Measurements from ENCODE around the gene ZNF557. TPM values are rescaled to one million over a fixed set of nuclear protein-coding genes. Genes with fewer than 3 reads are reported as not detected.

ZNF557 gene
- total RNA-seq, 1 experiment from 2014 or later, result 14.1 TPM

DNA sequence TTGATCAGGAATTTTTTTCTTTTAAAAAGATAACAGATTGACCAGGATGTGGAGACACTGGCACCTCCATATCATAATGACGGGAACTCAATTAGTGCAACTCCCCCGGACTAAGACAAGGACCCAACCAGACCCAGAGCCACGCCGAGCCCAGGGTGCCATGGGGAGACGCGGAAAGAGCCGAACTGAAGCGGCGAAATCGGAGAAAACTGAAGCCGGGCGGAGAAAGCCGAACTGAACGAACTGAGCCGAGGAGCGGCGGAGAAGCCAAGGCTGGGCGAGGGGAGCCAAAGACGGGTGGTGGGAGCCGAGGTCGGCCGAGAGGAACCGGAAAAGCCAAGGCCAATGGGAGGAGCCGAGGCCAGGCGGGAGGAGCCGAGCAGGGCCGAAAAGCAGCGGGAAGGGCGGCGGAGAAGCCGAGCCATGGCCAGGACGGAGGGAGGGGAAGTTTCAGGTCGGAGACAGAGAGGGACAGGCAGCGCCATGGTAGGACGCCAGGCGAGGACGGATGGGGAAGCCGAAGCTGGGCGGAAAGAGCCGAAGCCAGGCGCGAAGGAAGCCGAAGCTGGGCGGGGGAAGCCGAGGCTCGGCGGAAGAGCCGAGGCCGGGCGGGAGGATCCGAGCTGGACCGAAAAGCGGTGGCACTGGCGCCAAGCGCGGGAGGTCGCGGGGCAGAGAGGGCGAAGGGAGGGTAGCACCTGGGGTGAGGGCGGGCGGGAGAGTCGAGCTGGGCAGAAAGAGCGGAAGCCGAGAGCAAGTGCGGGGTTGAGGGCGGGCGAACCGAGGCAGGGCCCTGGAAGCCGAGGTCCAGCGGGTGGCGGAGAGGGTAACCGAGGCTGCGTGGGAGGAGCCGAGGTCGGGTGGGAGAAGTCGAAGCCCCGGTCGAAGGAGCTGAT, 29.4 kb downstream of the ZNF557 start:
- intact Hi-C loops (cut with micrococcal nuclease; ENCODE audit: unreplicated experiment), result no loop called here
- Histone ChIP-seq H3K4me1 (ENCODE audit: insufficient read depth, low read length, poor library complexity, severe bottlenecking) (peaks cover 3% of the 10 kb centered on the region), H3K4me3 (ENCODE audit: low read depth, low read length, poor library complexity, severe bottlenecking) (peak overlapping the region; percentile 58), H3K27ac (ENCODE audit: low read depth, low read length, poor library complexity, severe bottlenecking) (peak overlapping the region; percentile 81), H3K36me3 (ENCODE audit: insufficient read depth, low read length, poor library complexity, severe bottlenecking) (no peaks in the 10 kb centered on the region), H3K27me3 (replicated peaks; ENCODE audit: insufficient read depth, low read depth, low read length, poor library complexity) (no peaks in the 10 kb centered on the region), H3K9me3 (ENCODE audit: low read depth, low read length, poor library complexity, severe bottlenecking) (no peaks in the 10 kb centered on the region)
- POLR2A ChIA-PET (ENCODE audit: low non-redundant PET), result interaction anchor here (0.7 kb wide), 1 partner anchor 195 kb away, joined by 11 read pairs; the partner anchor contains the start of gene INSR
- BruUV-seq (replicated peaks), result no TSS peak
- CTCF ChIA-PET, result interaction anchor here (0.6 to 1.2 kb wide), 5 partner anchors 86 to 1595 kb away, joined by 3 to 11 read pairs (median 5); no protein-coding TSS in a partner anchor
- TF ChIP-seq, protein P1, sequence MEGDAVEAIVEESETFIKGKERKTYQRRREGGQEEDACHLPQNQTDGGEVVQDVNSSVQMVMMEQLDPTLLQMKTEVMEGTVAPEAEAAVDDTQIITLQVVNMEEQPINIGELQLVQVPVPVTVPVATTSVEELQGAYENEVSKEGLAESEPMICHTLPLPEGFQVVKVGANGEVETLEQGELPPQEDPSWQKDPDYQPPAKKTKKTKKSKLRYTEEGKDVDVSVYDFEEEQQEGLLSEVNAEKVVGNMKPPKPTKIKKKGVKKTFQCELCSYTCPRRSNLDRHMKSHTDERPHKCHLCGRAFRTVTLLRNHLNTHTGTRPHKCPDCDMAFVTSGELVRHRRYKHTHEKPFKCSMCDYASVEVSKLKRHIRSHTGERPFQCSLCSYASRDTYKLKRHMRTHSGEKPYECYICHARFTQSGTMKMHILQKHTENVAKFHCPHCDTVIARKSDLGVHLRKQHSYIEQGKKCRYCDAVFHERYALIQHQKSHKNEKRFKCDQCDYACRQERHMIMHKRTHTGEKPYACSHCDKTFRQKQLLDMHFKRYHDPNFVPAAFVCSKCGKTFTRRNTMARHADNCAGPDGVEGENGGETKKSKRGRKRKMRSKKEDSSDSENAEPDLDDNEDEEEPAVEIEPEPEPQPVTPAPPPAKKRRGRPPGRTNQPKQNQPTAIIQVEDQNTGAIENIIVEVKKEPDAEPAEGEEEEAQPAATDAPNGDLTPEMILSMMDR (conservative IDR thresholded peaks at IDR 0.05; ENCODE audit: low read depth, low read length), result no peak
- TF ChIP-seq EZH2 (IDR thresholded peaks at IDR 0.05; ENCODE audit: borderline replicate concordance, low read depth, low read length, poor library complexity, severe bottlenecking), result no peak
- DNase-seq (ENCODE audit: low spot score), result peak; percentile 92

DNA sequence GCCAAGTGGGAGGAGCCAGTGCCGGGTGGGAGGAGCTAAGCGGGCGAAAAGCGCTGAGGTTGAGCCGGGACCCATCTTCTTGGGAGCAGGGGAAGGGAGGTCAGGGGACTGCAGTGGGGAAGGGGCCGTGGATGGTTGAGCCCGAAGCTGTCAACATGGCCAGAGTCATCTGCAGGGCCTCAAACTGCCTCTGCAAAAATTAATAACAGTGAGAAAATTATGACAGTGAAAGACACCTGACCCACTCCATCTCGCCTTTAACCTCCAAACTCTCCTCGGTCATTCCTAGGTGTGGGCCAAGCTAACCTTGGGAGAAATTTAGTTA, 30.1 kb downstream of the ZNF557 start:
- BruUV-seq (replicated peaks), result no TSS peak
- Histone ChIP-seq H3K36me3 (ENCODE audit: insufficient read depth, low read length, poor library complexity, severe bottlenecking) (no peaks in the 10 kb centered on the region), H3K4me1 (ENCODE audit: insufficient read depth, low read length, poor library complexity, severe bottlenecking) (peaks cover 3% of the 10 kb centered on the region), H3K27ac (ENCODE audit: low read depth, low read length, poor library complexity, severe bottlenecking) (peak overlapping the region; percentile 81), H3K4me3 (ENCODE audit: low read depth, low read length, poor library complexity, severe bottlenecking) (peak overlapping the region; percentile 58), H3K9me3 (ENCODE audit: low read depth, low read length, poor library complexity, severe bottlenecking) (no peaks in the 10 kb centered on the region), H3K27me3 (replicated peaks; ENCODE audit: insufficient read depth, low read depth, low read length, poor library complexity) (no peaks in the 10 kb centered on the region)
- intact Hi-C loops (cut with micrococcal nuclease; ENCODE audit: unreplicated experiment), result no loop called here
- POLR2A ChIA-PET (ENCODE audit: low non-redundant PET), result no interaction called here
- TF ChIP-seq, protein P1 (conservative IDR thresholded peaks at IDR 0.05; ENCODE audit: low read depth, low read length), result no peak
- TF ChIP-seq EZH2 (IDR thresholded peaks at IDR 0.05; ENCODE audit: borderline replicate concordance, low read depth, low read length, poor library complexity, severe bottlenecking), result no peak
- no peak for DNase-seq (ENCODE audit: low spot score)
- CTCF ChIA-PET, result interaction anchor here (0.6 to 1.2 kb wide), 3 partner anchors 87 to 974 kb away, joined by 3 to 11 read pairs (median 6); no protein-coding TSS in a partner anchor

DNA sequence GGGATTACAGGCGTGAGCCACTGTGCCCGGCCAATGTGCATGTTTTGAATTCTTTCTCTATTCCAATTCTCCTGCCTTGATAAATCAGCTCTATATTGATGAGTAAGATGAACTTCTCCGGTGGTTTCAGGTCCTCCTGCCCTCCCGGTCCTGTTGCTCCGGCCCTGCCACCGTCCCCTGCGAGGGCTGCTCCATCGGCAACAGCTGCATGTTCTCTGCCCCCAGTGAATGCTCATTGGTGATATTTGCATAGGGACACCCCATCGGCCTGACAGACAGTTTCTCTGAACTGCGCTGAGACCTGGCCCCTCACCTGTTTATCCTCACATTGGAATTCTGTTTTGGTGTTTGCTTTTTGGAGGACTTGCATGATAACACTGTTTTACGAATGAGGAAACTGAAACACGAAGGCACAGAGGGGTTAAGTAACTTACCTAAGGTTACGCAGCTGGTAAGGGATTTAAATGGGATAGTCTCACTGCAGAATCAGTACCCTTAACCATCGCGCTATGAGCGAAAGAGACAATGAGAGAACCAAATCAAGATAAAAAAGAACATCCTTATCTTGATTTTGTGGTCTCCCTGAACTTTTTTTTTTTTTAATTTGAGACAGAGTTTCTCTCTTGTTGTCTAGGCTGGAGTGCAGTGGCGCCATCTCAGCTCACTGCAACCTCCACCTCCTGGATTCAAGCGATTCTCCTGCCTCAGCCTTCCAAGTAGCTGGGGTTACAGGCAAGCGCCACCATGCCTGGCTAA, 32.2 kb downstream of the ZNF557 start:
- CTCF ChIA-PET, result interaction anchor here (1.0 to 1.3 kb wide), 3 partner anchors 239 to 253 kb away, joined by 8 to 12 read pairs (median 9); no protein-coding TSS in a partner anchor
- intact Hi-C loops (cut with micrococcal nuclease; ENCODE audit: unreplicated experiment), result loop anchor here (1.0 to 5.0 kb wide), 3 partner anchors 240 to 701 kb away; no protein-coding TSS in a partner anchor
- no peaks in the 10 kb centered on the region for H3K9me3 ChIP-seq (ENCODE audit: low read depth, low read length, poor library complexity, severe bottlenecking)
- H3K27me3 ChIP-seq (replicated peaks; ENCODE audit: insufficient read depth, low read depth, low read length, poor library complexity), result no peaks in the 10 kb centered on the region
- no peak overlapping the region for H3K27ac ChIP-seq (ENCODE audit: low read depth, low read length, poor library complexity, severe bottlenecking)
- TF ChIP-seq EZH2 (IDR thresholded peaks at IDR 0.05; ENCODE audit: borderline replicate concordance, low read depth, low read length, poor library complexity, severe bottlenecking), result no peak
- TF ChIP-seq, protein P1 (conservative IDR thresholded peaks at IDR 0.05; ENCODE audit: low read depth, low read length), result no peak
- POLR2A ChIA-PET (ENCODE audit: low non-redundant PET), result interaction anchor here (0.6 kb wide), 2 partner anchors 32 to 899 kb away, joined by 5 to 7 read pairs; partner anchors contain the start of gene ZNF557
- H3K4me1 ChIP-seq (ENCODE audit: insufficient read depth, low read length, poor library complexity, severe bottlenecking), result peaks cover 3% of the 10 kb centered on the region
- no peak for DNase-seq (ENCODE audit: low spot score)
- H3K4me3 ChIP-seq (ENCODE audit: low read depth, low read length, poor library complexity, severe bottlenecking), result no peak overlapping the region
- no peaks in the 10 kb centered on the region for H3K36me3 ChIP-seq (ENCODE audit: insufficient read depth, low read length, poor library complexity, severe bottlenecking)
- BruUV-seq (replicated peaks), result no TSS peak
